Suprapubic skin (tissue), 4 donors: ENCODE data around the gene ARHGAP42. TPM values are rescaled to one million over a fixed set of nuclear protein-coding genes. Genes with fewer than 3 reads are reported as not detected.

Experiments
- DNase-seq, 2 donors: peaks; one replicate each; pipeline ENCODE4 v3.0.0-alpha.2; 2019; ENCODE audit warnings: low spot score in 2 of 2
- H3K27ac ChIP-seq: fragments of 200-600 bp; sonication (generic); one replicate; pipeline ENCODE4 v1.5.1; 2019
- H3K27me3 ChIP-seq: fragments of 200-600 bp; sonication (generic); one replicate; pipeline ENCODE4 v1.5.1; 2019
- H3K36me3 ChIP-seq: fragments of 200-600 bp; sonication (generic); one replicate; pipeline ENCODE4 v1.5.1; 2019
- H3K4me1 ChIP-seq: fragments of 200-600 bp; sonication (generic); one replicate; pipeline ENCODE4 v1.5.1; 2019
- H3K4me3 ChIP-seq: fragments of 200-600 bp; sonication (generic); one replicate; pipeline ENCODE4 v1.5.1; 2019; ENCODE audit warnings: mild to moderate bottlenecking
- H3K9me3 ChIP-seq: fragments of 200-600 bp; sonication (generic); one replicate; pipeline ENCODE4 v1.5.1; 2019
- EP300 ChIP-seq: sonication (generic); formaldehyde crosslinking; IDR thresholded peaks from one replicate; pipeline ENCODE4 v1.6.1; 2017; ENCODE audit warnings: antibody characterized with exemption
- POLR2A ChIP-seq, 2 donors: fragments of 450-650 bp; IDR thresholded peaks; one replicate each; pipeline ENCODE4 v1.6.1; 2017; ENCODE audit warnings: antibody characterized with exemption in 2 of 2, mild to moderate bottlenecking in 2 of 2, moderate library complexity in 2 of 2
- POLR2AphosphoS5 ChIP-seq, 3 donors: sonication (generic); formaldehyde crosslinking; IDR thresholded peaks; one replicate each; pipeline ENCODE4 v1.6.1; 2017; ENCODE audit warnings: antibody characterized with exemption in 3 of 3
- WGBS: methylation state at CpG from one replicate; pipeline ENCODE4 v1.1.5; 2018; 5-methylcytosine and 5-hydroxymethylcytosine counted together
- total RNA-seq, 4 donors: library from RNA; depleted of rRNA; stranded (reverse); fragments of >200 nt; gene quantifications; one replicate each; pipeline ENCODE4 v1.1.0, GENCODE V29; 2016
- TF ChIP-seq, protein P1 (sequence below), 2 donors: fragments of 200-600 bp in 1 of 2; fragments of 450-650 bp in 1 of 2; sonication (generic) in 1 of 2; IDR thresholded peaks; one replicate each; pipeline ENCODE4 v1.5.1; 2016 to 2019; ENCODE audit warnings: antibody characterized with exemption in 2 of 2, mild to moderate bottlenecking in 1 of 2, moderate library complexity in 1 of 2

The ARHGAP42 gene
- total RNA-seq, 4 donors from 2014 or later = 12.4 to 18.4 (median 14.4) TPM

DNA sequence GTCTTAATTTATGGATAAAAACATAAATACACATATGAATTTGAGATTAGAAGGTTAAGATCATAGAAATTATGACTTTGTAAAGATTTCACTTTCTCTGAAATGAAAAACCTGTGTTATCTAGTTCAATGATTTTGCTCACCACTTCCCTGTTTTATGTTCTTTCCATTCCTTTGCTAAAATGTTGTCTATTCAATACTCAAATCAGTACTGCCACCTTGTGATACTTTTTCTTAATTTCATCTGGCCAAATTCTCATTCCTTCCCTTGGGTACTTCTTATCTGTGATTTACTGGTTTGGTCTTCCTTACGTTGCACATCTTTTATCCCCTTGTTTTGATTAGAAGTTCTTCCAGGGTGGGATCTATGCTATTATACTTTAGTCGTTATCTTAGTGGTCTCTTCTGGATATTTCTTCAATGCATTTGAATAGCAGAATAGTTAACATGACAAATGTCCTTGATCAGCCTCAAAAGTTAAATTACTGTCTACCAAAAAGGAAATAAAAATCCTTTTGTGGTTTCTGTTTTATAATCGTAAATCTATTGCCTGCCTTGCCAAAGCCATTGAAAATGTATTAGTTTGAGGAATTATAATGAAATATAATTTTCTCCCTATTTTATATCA is 245.5 kb downstream of the ARHGAP42 start:
- TF ChIP-seq POLR2AphosphoS5 (IDR thresholded peaks at IDR 0.05) = no peak
- TF ChIP-seq, protein P1, sequence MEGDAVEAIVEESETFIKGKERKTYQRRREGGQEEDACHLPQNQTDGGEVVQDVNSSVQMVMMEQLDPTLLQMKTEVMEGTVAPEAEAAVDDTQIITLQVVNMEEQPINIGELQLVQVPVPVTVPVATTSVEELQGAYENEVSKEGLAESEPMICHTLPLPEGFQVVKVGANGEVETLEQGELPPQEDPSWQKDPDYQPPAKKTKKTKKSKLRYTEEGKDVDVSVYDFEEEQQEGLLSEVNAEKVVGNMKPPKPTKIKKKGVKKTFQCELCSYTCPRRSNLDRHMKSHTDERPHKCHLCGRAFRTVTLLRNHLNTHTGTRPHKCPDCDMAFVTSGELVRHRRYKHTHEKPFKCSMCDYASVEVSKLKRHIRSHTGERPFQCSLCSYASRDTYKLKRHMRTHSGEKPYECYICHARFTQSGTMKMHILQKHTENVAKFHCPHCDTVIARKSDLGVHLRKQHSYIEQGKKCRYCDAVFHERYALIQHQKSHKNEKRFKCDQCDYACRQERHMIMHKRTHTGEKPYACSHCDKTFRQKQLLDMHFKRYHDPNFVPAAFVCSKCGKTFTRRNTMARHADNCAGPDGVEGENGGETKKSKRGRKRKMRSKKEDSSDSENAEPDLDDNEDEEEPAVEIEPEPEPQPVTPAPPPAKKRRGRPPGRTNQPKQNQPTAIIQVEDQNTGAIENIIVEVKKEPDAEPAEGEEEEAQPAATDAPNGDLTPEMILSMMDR (IDR thresholded peaks at IDR 0.05) = peak in 1 of 2 donors; percentile 10
- TF ChIP-seq EP300 = no peak
- TF ChIP-seq POLR2A (IDR thresholded peaks at IDR 0.05) = no peak
- H3K27me3 ChIP-seq = no peaks in the 10 kb centered on the region

DNA sequence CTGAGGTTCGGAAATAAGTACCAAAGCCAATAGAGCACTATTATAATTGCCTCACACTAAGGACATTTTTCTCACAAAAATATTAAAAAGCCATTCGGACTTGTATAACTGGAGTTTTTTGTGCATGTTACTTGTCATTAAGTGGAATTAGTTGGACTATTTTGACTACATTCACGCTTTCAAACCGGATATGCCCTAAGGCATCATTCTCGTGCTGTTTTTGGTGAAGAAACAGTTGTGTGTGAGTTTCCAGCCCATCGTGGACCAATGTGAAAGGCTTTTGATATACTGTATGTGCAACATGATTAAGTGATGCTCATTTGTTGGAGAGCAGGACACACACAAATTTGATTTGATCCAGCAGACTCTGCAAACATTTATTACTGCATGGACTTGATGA is 249.7 kb downstream of the ARHGAP42 start:
- H3K9me3 ChIP-seq = no peaks in the 10 kb centered on the region
- DNase-seq = no peak
- no peaks in the 10 kb centered on the region for H3K4me1 ChIP-seq
- no peaks in the 10 kb centered on the region for H3K36me3 ChIP-seq
- H3K27me3 ChIP-seq = no peaks in the 10 kb centered on the region
- TF ChIP-seq POLR2AphosphoS5 (IDR thresholded peaks at IDR 0.05) (no peak), POLR2A (IDR thresholded peaks at IDR 0.05) (no peak), EP300 (no peak)
- TF ChIP-seq, protein P1 (IDR thresholded peaks at IDR 0.05) = no peak
- H3K27ac ChIP-seq = no peak overlapping the region
- WGBS = 75% methylated on average over 6 of the region's 6 CpGs
- no peak overlapping the region for H3K4me3 ChIP-seq

More for the DNA sequence above, 245.5 kb downstream of the ARHGAP42 start:
- no peak overlapping the region for H3K27ac ChIP-seq
- no peaks in the 10 kb centered on the region for H3K4me1 ChIP-seq
- H3K36me3 ChIP-seq = no peaks in the 10 kb centered on the region
- no peak for DNase-seq
- no peaks in the 10 kb centered on the region for H3K9me3 ChIP-seq
- H3K4me3 ChIP-seq = no peak overlapping the region
- 22% methylated on average over 3 of the region's 3 CpGs for WGBS

DNA sequence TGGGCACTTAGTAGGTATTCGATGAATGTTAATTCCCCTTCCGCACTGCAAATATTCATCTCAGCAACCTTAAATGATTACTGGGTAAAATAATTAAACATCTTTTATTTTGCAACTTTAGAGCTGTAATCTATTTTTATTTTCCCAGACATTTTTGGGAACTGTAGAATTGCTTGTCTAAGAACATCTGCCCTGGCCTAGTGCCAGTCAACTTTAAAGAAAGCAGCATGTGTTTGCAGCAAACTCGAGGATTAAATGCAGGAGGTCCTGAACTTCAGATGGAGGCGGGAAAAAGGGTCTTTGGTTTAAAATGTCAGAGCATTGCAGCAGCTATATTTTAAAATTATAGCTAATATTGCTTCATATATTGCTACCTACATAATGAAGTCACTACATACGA is 252.5 kb downstream of the ARHGAP42 start:
- Histone ChIP-seq H3K4me3 (no peak overlapping the region), H3K9me3 (no peaks in the 10 kb centered on the region), H3K27ac (no peak overlapping the region), H3K4me1 (no peaks in the 10 kb centered on the region), H3K36me3 (no peaks in the 10 kb centered on the region), H3K27me3 (no peaks in the 10 kb centered on the region)
- TF ChIP-seq, protein P1 (IDR thresholded peaks at IDR 0.05) = no peak
- TF ChIP-seq EP300 = no peak
- TF ChIP-seq POLR2A (IDR thresholded peaks at IDR 0.05) = no peak
- no peak for TF ChIP-seq POLR2AphosphoS5 (IDR thresholded peaks at IDR 0.05)
- no peak for DNase-seq
- 47% methylated on average over 5 of the region's 5 CpGs for WGBS

DNA sequence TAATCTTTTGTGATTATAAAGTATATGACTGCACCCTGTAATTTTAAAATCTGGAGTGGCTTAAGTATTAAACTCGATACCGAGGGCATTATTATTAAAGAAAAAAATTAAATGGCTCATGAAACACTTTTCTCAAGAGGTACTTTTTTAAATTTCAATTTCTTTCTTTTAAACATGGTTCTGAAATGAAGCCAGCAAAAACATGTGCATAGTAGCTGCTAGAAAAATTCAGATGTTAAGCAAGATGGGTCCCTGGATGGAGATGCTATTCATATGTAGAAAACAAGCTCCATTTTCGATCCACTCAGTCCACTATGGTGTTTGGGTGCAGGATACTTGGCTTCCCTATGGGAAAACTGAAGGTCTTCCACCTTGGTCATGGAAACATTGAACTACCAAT is 253.0 kb downstream of the ARHGAP42 start:
- no peak for TF ChIP-seq POLR2AphosphoS5 (IDR thresholded peaks at IDR 0.05)
- no peak for TF ChIP-seq EP300
- 74% methylated on average over 3 of the region's 3 CpGs for WGBS
- no peak overlapping the region for H3K4me3 ChIP-seq
- H3K4me1 ChIP-seq = no peaks in the 10 kb centered on the region
- H3K27me3 ChIP-seq = no peaks in the 10 kb centered on the region
- no peak overlapping the region for H3K27ac ChIP-seq
- no peaks in the 10 kb centered on the region for H3K36me3 ChIP-seq
- no peak for DNase-seq
- H3K9me3 ChIP-seq = no peaks in the 10 kb centered on the region

DNA sequence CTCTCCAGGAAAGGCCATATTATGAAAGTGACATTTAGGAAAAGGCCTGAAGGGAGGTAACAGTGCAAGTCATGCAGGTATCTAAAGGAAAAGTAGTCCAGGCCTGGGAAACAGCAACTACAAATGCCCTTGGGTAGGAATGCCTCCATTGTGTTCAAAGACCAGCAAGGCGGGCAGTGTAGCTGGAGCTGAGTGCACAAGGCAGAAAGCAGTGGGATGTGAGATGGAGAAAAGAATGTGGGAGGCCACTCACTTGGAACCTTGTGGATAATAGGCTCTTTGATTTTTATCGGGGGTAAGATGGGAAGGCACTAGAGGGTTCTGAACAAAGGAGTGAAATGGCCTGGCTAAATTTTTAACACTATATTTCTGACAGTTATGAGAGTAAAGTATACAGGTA is 253.9 kb downstream of the ARHGAP42 start:
- Histone ChIP-seq H3K4me1 (no peaks in the 10 kb centered on the region), H3K9me3 (no peaks in the 10 kb centered on the region), H3K4me3 (no peak overlapping the region), H3K36me3 (no peaks in the 10 kb centered on the region), H3K27ac (no peak overlapping the region), H3K27me3 (no peaks in the 10 kb centered on the region)
- 83% methylated on average over 2 of the region's 2 CpGs for WGBS
- TF ChIP-seq POLR2A (IDR thresholded peaks at IDR 0.05) (no peak), POLR2AphosphoS5 (IDR thresholded peaks at IDR 0.05) (no peak), EP300 (no peak)
- TF ChIP-seq, protein P1 (IDR thresholded peaks at IDR 0.05) = no peak
- DNase-seq = no peak

DNA sequence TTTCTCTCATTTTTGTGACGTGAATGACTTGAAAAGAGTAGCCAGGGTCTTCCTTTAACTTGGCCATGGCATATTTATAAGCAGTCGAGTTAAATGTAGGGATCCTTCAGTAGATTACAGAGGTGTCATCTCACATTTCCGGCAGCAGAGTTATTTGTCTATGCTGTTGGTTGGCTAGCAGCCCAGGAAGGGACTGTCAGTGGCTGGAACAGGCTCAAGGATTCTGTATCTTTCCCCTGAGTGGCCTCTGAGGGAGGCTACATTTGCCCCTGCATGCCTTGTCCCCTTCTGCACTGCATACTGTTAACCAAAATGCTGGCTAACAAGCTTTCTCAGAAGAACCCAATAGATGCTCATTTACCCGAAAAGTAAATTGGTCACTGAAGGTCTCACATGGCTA is 254.9 kb downstream of the ARHGAP42 start:
- no peak for TF ChIP-seq POLR2AphosphoS5 (IDR thresholded peaks at IDR 0.05)
- TF ChIP-seq POLR2A (IDR thresholded peaks at IDR 0.05) = no peak
- no peak for TF ChIP-seq EP300
- TF ChIP-seq, protein P1 (IDR thresholded peaks at IDR 0.05) = no peak
- Histone ChIP-seq H3K27me3 (no peaks in the 10 kb centered on the region), H3K9me3 (no peaks in the 10 kb centered on the region), H3K27ac (no peak overlapping the region), H3K4me1 (no peaks in the 10 kb centered on the region), H3K36me3 (no peaks in the 10 kb centered on the region), H3K4me3 (no peak overlapping the region)
- 56% methylated on average over 4 of the region's 4 CpGs for WGBS
- no peak for DNase-seq
